GM18861 (cell line): Measurements from ENCODE around the gene METTL2A.
"Not testable (repeated sequence)": the region's sequence is repeated elsewhere in the genome, so short reads cannot be mapped to it uniquely, and the experiment has no call there.

ENCODE experiments used
- ATAC-seq: cut with Tn5 transposase; IDR thresholded peaks from one replicate; pipeline ENCODE4 v1.9.1; 2021; ENCODE audit not compliant: unreplicated experiment

METTL2A gene, protein sequence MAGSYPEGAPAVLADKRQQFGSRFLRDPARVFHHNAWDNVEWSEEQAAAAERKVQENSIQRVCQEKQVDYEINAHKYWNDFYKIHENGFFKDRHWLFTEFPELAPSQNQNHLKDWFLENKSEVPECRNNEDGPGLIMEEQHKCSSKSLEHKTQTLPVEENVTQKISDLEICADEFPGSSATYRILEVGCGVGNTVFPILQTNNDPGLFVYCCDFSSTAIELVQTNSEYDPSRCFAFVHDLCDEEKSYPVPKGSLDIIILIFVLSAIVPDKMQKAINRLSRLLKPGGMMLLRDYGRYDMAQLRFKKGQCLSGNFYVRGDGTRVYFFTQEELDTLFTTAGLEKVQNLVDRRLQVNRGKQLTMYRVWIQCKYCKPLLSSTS

DNA sequence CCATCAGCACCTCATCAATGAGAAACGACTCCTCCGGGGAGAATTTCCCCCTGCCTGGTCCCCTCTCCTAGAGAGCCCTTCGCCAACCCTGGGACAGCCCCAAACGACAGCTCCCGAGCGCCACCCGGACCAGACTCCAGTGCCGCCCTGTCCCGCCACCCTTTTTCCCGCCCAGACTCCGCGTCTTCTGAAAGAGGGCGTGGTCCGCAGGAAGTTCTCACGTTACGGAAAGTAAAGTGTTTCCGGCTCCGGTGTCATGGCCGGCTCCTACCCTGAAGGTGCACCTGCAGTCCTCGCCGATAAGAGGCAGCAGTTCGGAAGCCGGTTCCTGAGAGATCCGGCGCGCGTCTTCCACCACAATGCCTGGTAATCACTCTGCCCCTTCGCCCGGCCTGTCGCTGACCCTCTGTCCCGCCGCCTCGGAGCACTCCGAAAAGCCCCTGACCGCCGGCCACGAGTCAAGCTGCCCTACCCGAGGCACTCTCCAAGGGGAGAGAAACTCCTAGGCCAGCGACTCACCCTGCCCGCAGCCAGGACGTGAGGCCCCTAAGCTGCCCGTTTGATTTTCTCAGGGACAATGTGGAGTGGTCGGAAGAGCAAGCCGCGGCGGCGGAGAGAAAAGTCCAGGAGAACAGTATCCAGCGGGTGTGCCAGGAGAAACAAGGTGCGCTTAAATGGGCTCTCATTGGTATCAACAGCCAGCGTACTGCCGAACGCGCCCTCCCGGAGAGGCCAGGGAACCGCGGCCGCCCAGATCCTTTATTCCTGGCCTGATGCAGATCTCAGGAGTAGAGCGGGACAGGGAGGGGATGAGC lies at the start of gene METTL2A:
Gene METTL2A, plus strand, starts transcription at position 251 of the 815 bp plus-strand sequence. Its CDS starts 6 bp downstream, at position 257.
- peak; percentile 85 for ATAC-seq

DNA sequence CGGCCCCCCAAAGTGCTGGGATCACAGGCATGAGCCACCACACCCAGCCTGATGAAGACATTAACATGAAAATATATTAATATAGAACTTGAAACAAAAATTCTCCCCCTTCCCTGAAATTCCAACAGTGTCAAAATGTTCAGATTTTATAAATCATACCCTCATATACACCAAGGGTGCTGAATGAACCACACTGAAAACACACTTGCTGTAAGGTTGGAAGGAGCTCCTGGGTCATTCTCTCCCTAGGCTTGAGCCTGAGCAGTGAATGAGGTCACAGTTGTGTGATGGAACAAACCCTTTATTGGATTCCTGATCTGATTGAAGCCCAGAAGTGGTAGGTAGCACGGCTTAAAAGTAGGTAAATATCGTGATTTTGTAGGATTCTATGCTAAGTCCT lies 43.4 kb upstream of the METTL2A start, which contains the start of gene EFCAB3:
Gene EFCAB3, plus strand, starts transcription at position 301 of the 400 bp plus-strand sequence. CDS start 2,427 bp downstream, outside the sequence.
- ATAC-seq, result no peak

DNA sequence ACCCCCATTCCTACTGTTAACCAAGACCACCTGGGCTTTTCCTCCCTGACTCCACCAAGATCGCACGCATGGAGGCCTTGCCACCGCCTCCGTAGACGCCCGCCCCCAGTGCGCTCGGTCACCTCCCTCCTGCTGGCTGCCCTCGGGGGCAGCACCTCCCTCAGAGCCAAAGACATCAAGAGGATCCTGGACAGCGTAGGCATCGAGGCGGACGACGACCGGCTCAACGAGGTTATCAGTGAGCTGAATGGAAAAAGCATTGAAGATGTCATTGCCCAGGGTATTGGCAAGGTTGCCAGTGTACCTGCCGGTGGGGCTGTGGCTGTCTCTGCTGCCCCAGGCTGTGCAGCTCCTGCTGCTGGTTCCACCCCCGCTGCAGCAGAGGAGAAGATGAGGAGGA lies 42.1 kb upstream of the METTL2A start:
- no peak for ATAC-seq

DNA sequence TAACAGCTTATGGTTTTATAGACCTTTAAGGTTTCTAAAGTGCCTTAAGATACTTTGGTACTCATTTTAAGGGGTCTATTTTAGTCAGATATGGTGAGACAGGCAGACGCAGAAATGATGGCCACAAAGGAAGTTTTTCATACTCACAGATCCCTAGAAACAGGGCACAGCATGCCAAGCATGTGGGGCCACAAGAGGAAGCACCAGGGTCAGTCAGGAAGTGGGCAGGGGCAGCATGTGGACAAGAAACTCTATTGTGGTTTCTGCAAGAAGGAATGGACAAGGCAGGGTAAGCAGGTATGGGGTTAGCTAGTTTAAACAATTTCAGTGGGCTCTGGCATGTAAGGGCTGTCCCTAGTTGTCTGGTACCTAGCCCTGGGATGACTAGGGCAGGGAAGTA lies 34.8 kb upstream of the METTL2A start:
- no peak for ATAC-seq

DNA sequence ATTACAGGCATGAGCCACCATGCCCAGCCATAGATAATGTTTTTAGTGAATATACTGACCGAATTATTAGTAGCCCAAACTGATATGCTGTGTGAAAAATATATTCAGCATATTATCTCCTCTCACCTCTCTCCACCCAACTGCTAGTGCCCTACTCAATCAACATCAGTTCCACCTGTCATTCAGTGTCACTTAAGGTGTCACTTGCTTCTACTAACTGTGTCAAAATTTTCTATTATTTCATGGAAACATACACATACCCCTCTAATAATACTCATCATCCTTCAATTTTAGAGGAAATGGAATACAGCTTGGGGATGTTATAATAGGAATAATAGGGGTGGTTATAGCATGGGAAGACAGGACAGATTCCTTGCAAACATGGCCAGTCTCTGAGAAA lies 30.8 kb upstream of the METTL2A start:
- ATAC-seq, result no peak

DNA sequence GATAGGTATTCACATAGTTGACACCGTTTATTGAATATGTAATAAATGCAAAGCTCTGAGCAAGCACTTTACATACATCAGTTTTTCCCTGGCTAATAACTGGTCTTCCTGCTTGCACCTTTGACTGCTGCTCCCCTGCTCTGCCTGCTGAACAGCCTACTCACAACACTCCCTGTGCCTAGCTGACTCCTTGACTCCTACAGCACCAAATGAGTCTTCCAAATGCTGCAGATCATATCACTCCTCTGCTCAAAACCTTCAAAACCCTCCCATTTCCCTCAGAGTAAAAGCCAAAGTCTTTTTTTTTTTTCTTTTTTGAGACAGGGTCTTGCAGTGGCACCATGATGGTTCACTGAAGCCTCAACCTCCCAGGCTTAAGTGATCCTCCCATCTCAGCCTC lies 24.8 kb upstream of the METTL2A start:
- no peak for ATAC-seq

DNA sequence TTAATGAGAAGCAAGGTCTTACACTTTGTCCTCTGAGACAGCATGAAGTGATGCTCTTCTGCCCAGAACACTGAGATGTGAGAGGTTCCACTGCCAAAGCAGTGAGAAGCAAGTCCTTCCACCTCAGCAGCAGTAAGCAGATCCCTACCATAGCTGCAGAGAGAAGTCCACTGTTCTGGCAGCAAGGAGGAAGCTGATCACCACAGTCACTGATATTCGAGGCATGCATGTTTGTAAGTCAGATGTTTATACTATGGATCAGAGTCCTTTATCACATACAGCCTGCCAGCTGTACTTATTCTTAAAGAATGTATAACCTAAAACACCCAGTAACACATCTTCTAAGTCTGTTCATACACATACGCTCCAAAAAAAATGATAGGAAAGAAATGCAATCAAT lies 18.2 kb upstream of the METTL2A start:
- no peak for ATAC-seq

DNA sequence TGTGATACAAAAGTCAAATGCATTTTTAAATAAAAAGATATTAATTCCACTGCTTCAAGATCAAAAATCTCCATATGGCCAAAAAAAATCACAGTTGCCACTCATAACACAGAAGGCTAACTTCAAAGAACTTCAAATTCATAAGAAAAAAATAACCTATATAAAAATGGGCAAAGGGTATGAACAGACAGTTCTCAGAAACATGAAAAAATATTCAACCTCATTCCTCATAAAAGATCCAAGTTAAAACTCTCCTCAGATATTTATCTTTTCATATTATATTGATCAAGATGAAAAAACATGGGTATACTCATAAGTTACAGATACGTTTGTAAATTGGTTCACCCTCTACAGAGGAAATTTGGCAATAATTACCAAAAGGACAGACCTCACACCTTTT lies 10.6 kb upstream of the METTL2A start:
- not testable (repeated sequence) for ATAC-seq

DNA sequence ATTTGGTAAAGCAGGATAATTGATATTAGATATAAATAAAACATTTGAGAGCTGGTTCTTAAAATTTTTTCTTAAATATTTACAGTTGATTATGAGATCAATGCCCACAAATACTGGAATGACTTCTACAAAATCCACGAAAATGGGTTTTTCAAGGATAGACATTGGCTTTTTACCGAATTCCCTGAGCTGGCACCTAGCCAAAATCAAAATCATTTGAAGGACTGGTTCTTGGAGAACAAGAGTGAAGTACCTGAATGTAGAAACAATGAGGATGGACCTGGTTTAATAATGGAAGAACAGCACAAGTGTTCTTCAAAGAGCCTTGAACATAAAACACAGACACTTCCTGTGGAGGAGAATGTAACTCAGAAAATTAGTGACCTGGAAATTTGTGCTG lies 2.5 kb downstream of the METTL2A start:
- not testable (repeated sequence) for ATAC-seq

DNA sequence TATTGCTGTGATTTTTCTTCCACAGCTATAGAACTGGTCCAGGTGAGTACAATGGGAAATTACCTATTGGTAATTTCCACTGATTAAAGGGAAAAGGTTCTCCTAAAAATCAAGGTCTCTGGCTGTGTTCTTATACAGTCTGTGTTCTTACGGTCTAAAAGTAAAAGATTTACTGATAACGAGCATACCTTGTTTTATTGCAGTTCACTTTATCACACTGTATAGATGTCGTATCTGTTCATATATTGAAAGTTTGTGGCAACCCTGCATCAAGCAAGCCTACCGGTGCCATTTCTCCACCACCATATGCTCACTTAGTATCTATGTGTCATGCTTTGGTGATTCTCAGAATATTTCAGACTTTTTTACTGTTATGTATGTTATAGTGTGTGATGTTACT lies 11.6 kb downstream of the METTL2A start:
- ATAC-seq, result not testable (repeated sequence)

DNA sequence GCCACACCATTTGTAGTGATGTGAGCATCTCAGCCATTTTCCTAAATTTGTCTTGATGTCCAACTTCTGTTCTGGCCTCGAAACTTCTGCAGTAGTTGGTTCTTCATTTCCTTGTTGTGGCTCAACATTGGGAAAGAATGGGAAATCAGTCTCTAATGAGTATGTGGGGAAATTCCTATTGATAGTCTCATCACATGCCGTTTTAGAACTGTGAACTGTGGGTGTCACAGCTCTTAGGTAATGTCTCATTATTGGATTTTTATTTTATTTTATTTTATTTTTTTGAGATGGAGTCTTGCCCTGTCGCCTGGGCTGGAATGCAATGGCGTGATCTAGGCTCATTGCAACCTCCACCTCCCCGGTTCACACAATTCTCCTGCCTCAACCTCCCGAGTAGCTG lies 17.5 kb downstream of the METTL2A start:
- ATAC-seq, result not testable (repeated sequence)

DNA sequence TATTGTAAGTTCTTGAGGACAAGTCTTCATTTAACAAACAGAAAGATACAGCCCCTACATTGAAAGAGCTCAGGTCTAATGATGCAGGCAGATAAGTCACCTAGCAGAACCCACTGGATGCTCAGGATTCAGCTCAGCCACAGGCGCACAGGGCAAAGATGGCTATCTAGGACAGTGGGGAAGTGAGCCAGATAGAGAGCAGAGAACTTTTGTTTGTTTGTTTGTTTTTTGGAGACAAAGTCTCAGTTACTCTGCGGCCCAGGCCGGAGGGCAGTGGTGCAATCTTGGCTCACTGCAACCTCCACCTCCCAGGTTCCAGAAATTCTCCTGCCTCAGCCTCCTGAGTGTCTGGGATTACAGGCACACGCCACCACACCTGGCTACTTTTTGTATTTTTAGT lies 20.4 kb downstream of the METTL2A start:
- ATAC-seq, result no peak

DNA sequence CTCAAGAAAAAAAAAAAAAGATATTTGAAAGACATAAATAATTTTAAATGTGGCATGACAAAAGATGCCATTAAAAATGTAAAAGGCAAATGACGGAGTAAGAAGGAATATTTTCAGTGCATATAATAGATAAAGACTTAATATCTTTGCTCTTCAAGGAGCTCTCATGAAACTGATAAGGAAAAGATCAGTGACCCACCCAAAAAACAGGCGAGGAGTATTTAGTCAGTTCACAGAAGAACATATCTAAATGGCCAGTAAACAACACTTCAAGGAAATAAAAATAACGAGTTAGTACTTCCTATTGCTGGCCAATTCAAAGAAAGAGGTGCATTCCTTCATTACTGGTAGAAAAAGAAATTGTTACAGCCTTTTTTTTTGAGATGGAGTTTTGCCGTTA lies 22.1 kb downstream of the METTL2A start:
- not testable (repeated sequence) for ATAC-seq

DNA sequence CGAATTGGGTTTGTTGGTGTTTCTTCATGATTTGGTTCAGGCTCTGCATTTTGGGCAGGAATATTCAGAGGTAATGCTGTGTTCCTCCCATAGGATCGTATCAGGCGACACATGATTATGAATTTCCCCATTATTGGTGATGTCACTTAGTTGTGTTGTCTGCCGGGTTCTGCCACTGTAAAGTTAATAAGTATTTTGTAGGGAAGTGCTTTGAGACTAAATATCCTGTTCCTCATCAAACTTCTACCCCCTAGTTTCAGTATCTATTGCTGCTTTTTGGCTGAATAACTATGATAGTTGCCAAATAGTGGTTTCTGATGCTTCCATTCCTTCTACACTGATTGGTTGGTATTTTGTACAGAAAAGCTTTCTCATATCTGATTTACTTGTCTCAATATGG lies 28.5 kb downstream of the METTL2A start:
- not testable (repeated sequence) for ATAC-seq

DNA sequence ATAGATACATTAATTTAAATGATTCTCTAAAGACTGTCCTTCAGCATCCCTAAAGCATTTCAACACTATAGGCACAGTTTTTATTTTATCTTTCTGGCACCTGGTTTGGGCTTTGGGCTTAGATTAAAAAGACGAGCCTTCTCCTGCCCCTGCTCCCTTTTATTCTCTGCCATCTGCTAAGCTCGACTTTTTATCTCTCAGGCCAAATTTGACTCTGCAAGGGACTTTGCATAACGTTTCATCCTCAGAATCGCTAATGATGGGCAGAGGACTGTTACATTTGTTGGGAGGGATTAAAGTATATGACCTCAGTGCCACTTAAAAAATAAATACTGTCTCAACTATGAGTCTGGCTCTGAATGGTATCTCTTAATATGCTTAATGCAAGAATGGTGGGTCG lies 29.3 kb downstream of the METTL2A start:
- ATAC-seq, result not testable (repeated sequence)

DNA sequence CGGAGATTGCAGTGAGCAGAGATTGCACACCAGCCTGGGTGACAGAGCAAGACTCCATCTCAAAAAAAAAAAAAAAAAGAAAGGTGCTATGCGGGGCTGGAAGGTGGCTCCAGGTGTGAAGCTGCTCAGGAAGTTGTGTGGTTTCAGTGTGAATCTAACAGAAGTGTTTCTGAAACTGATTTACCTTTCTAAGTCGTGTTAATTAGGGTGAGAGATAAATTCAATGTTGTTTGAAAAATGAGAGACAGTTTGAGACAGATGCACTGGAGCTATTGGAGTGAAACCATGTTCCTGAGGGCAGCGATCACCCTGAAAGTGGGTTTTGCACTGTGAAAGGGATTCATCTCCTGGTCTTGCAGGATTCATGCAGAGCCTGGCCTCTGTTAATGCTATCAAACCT lies 30.0 kb downstream of the METTL2A start:
- peak; percentile 26 for ATAC-seq

DNA sequence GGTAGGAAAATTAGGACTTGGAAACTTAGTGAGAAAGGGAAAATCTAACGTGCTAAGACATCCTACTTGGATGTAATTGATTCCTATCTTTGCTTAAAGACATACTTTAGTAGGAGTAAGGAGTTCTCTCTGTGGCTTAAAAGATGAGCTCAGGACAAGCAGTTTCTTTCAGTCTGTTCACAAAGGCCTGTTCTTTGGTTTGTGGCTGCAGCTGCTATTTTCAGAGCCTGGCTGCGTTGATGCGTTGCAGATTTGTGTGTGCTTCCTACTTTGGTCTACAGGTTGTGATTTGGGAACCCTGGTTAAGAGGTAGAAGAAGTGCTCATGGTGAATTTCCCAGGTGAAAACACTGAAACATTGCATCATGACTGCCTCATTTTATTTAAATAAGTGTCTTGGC lies 30.4 kb downstream of the METTL2A start:
- ATAC-seq, result peak; percentile 47

DNA sequence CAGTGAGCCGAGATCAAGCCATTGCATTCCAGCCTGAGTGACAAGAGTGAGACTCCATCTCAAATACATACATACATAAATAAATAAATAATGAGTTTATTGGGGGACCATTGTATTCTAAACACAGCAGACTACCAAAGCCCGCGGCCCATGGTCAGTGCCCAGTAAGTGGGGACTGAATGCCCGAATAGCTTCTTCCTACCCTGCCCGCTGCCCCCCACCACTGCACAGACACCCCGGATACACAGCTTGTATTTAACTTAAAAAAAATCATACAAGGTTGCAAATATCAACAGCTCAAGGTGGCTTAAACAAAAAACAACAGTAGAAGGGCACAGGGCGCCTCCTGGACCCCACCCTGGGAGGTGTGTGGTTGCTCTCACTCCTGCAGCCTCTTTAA lies 32.3 kb downstream of the METTL2A start:
- ATAC-seq, result no peak

DNA sequence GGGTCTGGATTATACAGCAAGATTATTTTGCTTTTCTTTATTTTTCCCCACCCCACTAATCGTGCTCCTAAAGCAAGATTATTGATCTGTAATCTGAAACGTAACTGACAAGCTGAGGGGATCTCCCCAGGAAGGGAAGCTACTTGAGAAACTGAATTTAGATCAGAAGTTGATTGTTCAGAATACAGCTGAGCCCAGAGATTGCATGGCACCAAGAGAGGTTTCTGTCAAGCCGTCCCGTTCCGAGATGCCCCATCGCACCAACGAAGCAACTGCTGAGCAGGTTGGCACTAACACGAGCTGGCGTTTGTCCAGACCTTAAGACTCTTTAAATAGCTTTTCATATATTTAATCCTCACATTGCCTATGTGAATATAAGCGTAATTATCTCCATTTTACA lies 34.8 kb downstream of the METTL2A start:
- not testable (repeated sequence) for ATAC-seq

DNA sequence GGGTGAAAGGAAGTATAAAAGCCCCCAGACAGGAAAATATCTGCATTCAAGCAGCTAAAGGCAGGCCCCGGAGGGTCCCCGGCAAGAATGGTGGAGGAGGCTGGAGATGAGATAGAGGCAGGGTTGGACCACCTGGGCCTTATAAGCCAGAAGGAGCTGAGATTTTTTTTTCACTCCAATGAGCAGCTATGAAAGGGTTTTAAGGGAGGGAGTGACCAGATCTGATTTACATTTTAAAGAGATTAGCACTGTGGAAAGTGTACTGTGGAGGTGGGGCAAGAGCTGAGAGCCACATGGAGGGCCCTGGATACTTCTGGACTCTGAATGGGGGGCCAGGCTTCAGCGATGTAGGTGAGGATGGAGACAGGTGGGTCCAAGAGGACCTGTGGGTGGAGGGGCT lies 40.7 kb downstream of the METTL2A start:
- ATAC-seq, result not testable (repeated sequence)

DNA sequence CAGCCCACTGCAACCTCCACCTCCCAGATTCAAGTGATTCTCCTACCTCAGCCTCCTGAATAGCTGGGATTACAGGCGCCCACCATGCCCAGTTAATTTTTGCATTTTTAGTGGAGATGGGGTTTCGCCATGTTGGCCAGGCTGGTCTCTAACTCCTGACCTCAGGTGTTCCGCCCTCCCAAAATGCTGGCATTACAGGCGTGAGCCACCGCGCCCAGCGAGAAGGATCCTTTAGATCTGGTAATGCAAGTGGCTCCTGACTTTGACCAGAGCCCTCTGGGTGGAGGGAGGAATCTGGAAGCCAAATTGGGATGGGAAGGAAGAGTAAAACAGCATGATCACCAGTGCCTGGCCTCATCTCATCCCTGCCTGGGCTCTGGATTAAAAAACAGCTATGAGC lies 41.6 kb downstream of the METTL2A start:
- not testable (repeated sequence) for ATAC-seq
